GM23338 (cell line): ENCODE measurements around the gene EML1. TPM values are rescaled to one million over a fixed set of nuclear protein-coding genes. Genes with fewer than 3 reads are reported as not detected.

Experiments
- ATAC-seq: fragments of 200-7000 bp; cut with Tn5 transposase; 3 replicates; pipeline ENCODE4 v1.9.1; 2020
- DNase-seq: peaks from one replicate; pipeline ENCODE4 v3.0.0-alpha.2; 2015; ENCODE audit warnings: low spot score
- H2AFZ ChIP-seq: fragments of 200-600 bp; sonication (generic); 2 replicates; pipeline ENCODE4 v1.8.0; 2016; ENCODE audit warnings: antibody characterized with exemption, mild to moderate bottlenecking, moderate library complexity
- H3F3A ChIP-seq: fragments of 200-600 bp; sonication (generic); replicated peaks from 2 replicates; pipeline ENCODE4 v1.8.0; 2017; ENCODE audit warnings: antibody characterized with exemption, mixed run types, low read depth
- H3K27ac ChIP-seq: fragments of 200-600 bp; sonication (generic); 2 replicates; pipeline ENCODE4 v1.6.1; 2016; ENCODE audit warnings: low read depth
- H3K27me3 ChIP-seq: fragments of 200-600 bp; sonication (generic); 2 replicates; pipeline ENCODE4 v1.8.0; 2016; ENCODE audit warnings: mild to moderate bottlenecking, mixed run types, moderate library complexity; ENCODE audit not compliant: insufficient read depth
- H3K36me3 ChIP-seq: fragments of 200-600 bp; sonication (generic); 2 replicates; pipeline ENCODE4 v1.8.0; 2016; ENCODE audit warnings: mild to moderate bottlenecking; ENCODE audit not compliant: insufficient read depth
- H3K4me1 ChIP-seq: fragments of 200-600 bp; sonication (generic); 2 replicates; pipeline ENCODE4 v1.8.0; 2016; ENCODE audit warnings: mild to moderate bottlenecking, moderate library complexity; ENCODE audit not compliant: insufficient read depth
- H3K4me2 ChIP-seq: fragments of 200-600 bp; sonication (generic); 2 replicates; pipeline ENCODE4 v1.7.1; 2017; ENCODE audit warnings: mixed run types
- H3K4me3 ChIP-seq: fragments of 200-600 bp; sonication (generic); 2 replicates; pipeline ENCODE4 v1.6.1; 2016; ENCODE audit warnings: mixed run types
- H3K79me2 ChIP-seq: fragments of 200-600 bp; sonication (generic); replicated peaks from 2 replicates; pipeline ENCODE4 v1.8.0; 2017; ENCODE audit warnings: mild to moderate bottlenecking; ENCODE audit not compliant: insufficient read depth
- H3K9me2 ChIP-seq: fragments of 200-600 bp; sonication (generic); 2 replicates; pipeline ENCODE4 v1.8.0; 2017; ENCODE audit not compliant: insufficient read depth
- H4K20me1 ChIP-seq: fragments of 200-600 bp; sonication (generic); replicated peaks from 2 replicates; pipeline ENCODE4 v1.8.0; 2017; ENCODE audit warnings: mild to moderate bottlenecking; ENCODE audit not compliant: insufficient read depth
- H3K27ac Mint-ChIP-seq: 2 replicates; pipeline ENCODE4 v1.8.0; 2020; ENCODE audit warnings: inconsistent platforms, mild to moderate bottlenecking, moderate library complexity, mixed read lengths
- H3K27me3 Mint-ChIP-seq: 3 replicates; pipeline ENCODE4 v1.8.0; 2022; ENCODE audit warnings: low read depth, mild to moderate bottlenecking, moderate library complexity, mixed read lengths, inconsistent platforms; ENCODE audit not compliant: insufficient read depth, poor library complexity
- H3K36me3 Mint-ChIP-seq: 3 replicates; pipeline ENCODE4 v1.8.0; 2021; ENCODE audit warnings: low read depth, mild to moderate bottlenecking, inconsistent platforms, moderate library complexity, mixed read lengths
- H3K4me1 Mint-ChIP-seq: 3 replicates; pipeline ENCODE4 v1.8.0; 2020; ENCODE audit warnings: mild to moderate bottlenecking, inconsistent platforms, mixed read lengths
- H3K4me3 Mint-ChIP-seq: 3 replicates; pipeline ENCODE4 v1.8.0; 2021; ENCODE audit warnings: moderate library complexity, mild to moderate bottlenecking, inconsistent platforms, mixed read lengths
- H3K9me3 Mint-ChIP-seq: 3 replicates; pipeline ENCODE4 v1.8.0; 2020; ENCODE audit warnings: moderate library complexity, mild to moderate bottlenecking, inconsistent platforms, mixed read lengths
- CREB1 ChIP-seq: fragments of 250-450 bp; sonication (Bioruptor Pico); IDR thresholded peaks from 2 replicates; pipeline ENCODE4 v1.5.0; 2020; ENCODE audit warnings: low read depth, mild to moderate bottlenecking, moderate library complexity
- CTCF ChIP-seq, 2 experiments: fragments of 200-600 bp in 1 of 2; sonication (generic) in 1 of 2; conservative IDR thresholded peaks; 2 replicates each; pipeline versions ENCODE4 v1.5.1 to v1.6.1; 2016 to 2017; ENCODE audit warnings: antibody characterized with exemption in 2 of 2, low read depth in 2 of 2, mild to moderate bottlenecking in 2 of 2, moderate library complexity in 1 of 2
- ETS1 ChIP-seq: IDR thresholded peaks from 2 replicates; pipeline ENCODE4 v1.6.1; 2016; ENCODE audit warnings: antibody characterized with exemption
- EZH2 ChIP-seq: fragments of 200-600 bp; sonication (generic); IDR thresholded peaks from one replicate; pipeline ENCODE4 v1.8.0; 2017; ENCODE audit warnings: antibody characterized with exemption, mild to moderate bottlenecking, low read depth; ENCODE audit not compliant: unreplicated experiment
- EZH2phosphoT487 ChIP-seq: fragments of 200-600 bp; sonication (generic); IDR thresholded peaks from one replicate; pipeline ENCODE4 v1.8.1; 2018; ENCODE audit warnings: antibody characterized with exemption; ENCODE audit not compliant: unreplicated experiment
- JUNB ChIP-seq: IDR thresholded peaks from one replicate; pipeline ENCODE4 v1.6.1; 2016; ENCODE audit warnings: antibody characterized with exemption; ENCODE audit not compliant: unreplicated experiment
- NANOG ChIP-seq: IDR thresholded peaks from 2 replicates; pipeline ENCODE4 v1.6.1; 2016; ENCODE audit warnings: antibody characterized with exemption, borderline replicate concordance
- POLR2AphosphoS5 ChIP-seq: IDR thresholded peaks from 2 replicates; pipeline ENCODE4 v1.6.1; 2016; ENCODE audit warnings: antibody characterized with exemption, low read depth
- REST ChIP-seq: IDR thresholded peaks from one replicate; pipeline ENCODE4 v1.6.1; 2018; ENCODE audit warnings: antibody characterized with exemption; ENCODE audit not compliant: unreplicated experiment
- STAT1 ChIP-seq: IDR thresholded peaks from one replicate; pipeline ENCODE4 v1.6.1; 2016; ENCODE audit warnings: antibody characterized with exemption; ENCODE audit not compliant: unreplicated experiment
- ZNF114 ChIP-seq: fragments of 250-450 bp; sonication (Bioruptor Pico); IDR thresholded peaks from 2 replicates; pipeline ENCODE4 v1.5.0; 2020; ENCODE audit warnings: mild to moderate bottlenecking, moderate library complexity
- ZNF331 ChIP-seq: fragments of 250-450 bp; sonication (Bioruptor Pico); IDR thresholded peaks from 2 replicates; pipeline ENCODE4 v1.5.0; 2020; ENCODE audit warnings: low read depth, mild to moderate bottlenecking, moderate library complexity
- ZNF462 ChIP-seq: fragments of 250-450 bp; sonication (Bioruptor Pico); IDR thresholded peaks from 2 replicates; pipeline ENCODE4 v1.5.0; 2020; ENCODE audit warnings: mild to moderate bottlenecking, moderate library complexity
- polyA plus RNA-seq: library from polyadenylated mRNA; unstranded; fragments of >200 nt; fragmentation: Nextera tagmentation; extraction: Ambion mirVana; gene quantifications from 2 replicates; pipeline ENCODE4 v1.2.1, GENCODE V29; 2016
- total RNA-seq: library from RNA; depleted of rRNA; stranded (reverse); fragments of >200 nt; shearing (Covaris generic); gene quantifications from 2 replicates; pipeline ENCODE4 v1.2.3, GENCODE V29; 2014

EML1 gene
- total and polyA plus RNA-seq, 2 experiments from 2014 or later: 7.0 to 18.1 TPM

GRCh38 chr14:99925471-99925870 is 132.3 kb downstream of the EML1 start:
- no peak for ATAC-seq
- Histone ChIP-seq H3K9me2 (no peaks in the 10 kb centered on the region), H3K79me2 (no peaks in the 10 kb centered on the region), H3K27ac (no peak overlapping the region), H3K4me1 (no peaks in the 10 kb centered on the region), H3K27me3 (no peaks in the 10 kb centered on the region), H3F3A (no peaks in the 10 kb centered on the region), H2AFZ (no peak overlapping the region), H3K36me3 (0 out of 2 replicates have a peak, but pooled peaks cover 4% of the 10 kb centered on the region), H3K4me3 (no peak overlapping the region), H3K4me2 (no peak overlapping the region), H4K20me1 (no peaks in the 10 kb centered on the region)
- Mint-ChIP-seq H3K36me3 (peaks cover 19% of the 10 kb centered on the region; the same call in 2 of the 3 replicates), H3K27ac (no peak overlapping the region), H3K4me1 (no peaks in the 10 kb centered on the region), H3K4me3 (no peak overlapping the region), H3K9me3 (peaks cover 12% of the 10 kb centered on the region), H3K27me3 (peaks cover 5% of the 10 kb centered on the region)
- no peak for TF ChIP-seq EZH2phosphoT487
- no peak for TF ChIP-seq EZH2
- no peak for TF ChIP-seq ZNF462 (CRISPR knock-in tag)
- TF ChIP-seq NANOG: no peak
- TF ChIP-seq CTCF (conservative IDR thresholded peaks at IDR 0.05; ENCODE audit: low read depth in 2 of 2): no peak
- TF ChIP-seq REST: no peak
- no peak for TF ChIP-seq ZNF114 (CRISPR knock-in tag)
- TF ChIP-seq ZNF331: no peak
- no peak for TF ChIP-seq JUNB
- TF ChIP-seq STAT1: no peak
- TF ChIP-seq POLR2AphosphoS5: no peak
- TF ChIP-seq ETS1: no peak
- TF ChIP-seq CREB1 (CRISPR knock-in tag): no peak
- DNase-seq: no peak
